ENCODE data around the gene PKP3.

The PKP3 gene

DNA sequence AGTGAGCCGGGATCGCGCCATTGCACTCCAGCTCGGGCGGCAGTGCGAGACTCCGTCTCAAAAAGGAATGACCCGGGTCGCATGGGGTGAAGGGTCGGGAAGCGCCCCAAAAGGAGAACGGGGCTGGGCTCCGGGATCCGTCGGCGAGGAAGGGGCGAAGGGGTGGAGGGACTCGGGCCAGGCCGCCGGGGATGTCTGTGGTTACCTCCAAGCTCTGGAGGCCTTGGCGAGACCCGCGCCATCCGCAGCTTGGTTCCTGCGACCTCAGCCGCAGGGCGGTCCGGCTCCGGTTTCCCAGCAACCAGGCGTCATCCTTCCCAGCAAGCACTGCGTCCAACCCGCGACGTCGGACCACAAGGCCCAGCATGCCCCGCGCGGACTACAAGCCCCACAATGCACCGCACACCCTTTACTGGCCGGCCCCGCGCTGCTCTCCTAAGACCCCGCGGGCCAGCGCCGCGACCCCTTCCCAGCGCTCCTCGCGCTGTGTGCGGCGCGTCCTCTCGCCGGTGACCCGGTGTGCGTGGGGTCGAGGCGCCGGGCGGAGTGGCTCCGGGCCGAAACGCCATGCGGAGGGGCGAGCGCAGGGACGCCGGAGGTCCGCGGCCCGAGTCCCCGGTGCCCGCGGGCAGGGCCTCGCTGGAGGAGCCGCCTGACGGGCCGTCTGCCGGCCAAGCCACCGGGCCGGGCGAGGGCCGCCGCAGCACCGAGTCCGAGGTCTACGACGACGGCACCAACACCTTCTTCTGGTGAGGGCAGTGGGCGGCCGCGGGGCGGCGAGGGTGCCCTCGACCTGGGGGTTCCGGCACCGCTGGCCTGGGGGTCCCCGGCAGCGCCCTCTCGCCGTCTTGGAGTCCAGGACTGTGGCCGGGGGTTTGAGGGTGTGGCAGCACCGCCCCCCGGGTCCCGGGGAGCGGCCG lies 56.1 kb downstream of the PKP3 start, which contains the start of gene PTDSS2:
Gene PTDSS2 (plus strand): TSS at position 391 of the 920 bp plus-strand sequence. CDS start 177 bp downstream, at position 568.
- peak; percentile 90 for DNase-seq

DNA sequence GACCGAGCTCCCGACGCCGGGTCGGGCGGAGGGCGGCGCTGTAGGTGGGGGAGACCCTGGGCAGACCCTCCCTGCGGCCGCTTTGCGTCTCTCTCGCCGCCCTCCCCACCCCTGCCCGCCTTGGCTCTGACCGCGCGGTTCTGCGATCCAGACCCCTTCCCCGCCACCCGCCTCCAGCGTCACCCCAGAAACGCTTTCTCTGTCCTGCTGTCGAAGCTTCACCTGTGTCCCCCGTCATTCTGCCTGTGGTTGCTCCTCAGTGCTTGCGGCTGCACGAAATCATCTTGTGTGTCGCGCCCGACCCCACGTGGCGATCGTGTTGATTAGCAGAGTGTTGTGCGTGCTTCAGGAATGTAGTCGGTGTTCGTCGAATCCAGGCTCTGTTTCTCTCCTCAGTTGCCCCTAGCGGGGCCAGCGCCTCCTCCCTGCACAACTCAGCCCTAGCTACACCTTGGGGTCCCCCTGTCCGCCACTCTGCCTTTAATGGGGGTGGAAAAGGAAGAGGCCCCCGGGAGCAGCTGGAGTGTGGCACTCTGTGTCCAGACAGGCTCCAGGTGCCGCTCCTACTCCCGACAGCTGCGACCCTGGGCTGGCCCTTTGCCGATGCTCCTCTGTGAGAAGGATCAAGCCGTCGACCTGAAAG lies 56.9 kb downstream of the PKP3 start:
- peak; percentile 77 for DNase-seq

DNA sequence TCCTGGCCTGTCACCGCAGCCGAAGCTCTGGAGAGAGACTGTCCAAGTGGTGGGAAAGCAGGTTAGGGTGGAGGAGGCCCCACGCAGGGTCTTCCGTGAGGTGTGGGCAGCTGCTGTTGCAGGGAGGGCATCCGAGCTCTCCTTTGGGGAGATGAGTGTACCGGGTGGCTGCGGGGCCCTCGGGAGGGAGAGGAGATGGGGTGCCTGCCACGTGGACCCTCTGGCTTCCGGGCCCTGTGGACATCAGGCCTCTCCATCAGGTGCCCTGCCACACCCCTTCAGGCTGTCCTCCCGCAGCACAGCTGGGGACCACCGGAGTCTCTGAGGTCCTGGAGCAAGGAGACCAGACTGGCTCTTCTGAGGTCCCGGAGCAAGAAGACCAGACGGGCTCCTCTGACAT lies 57.7 kb downstream of the PKP3 start:
- DNase-seq, result no peak

DNA sequence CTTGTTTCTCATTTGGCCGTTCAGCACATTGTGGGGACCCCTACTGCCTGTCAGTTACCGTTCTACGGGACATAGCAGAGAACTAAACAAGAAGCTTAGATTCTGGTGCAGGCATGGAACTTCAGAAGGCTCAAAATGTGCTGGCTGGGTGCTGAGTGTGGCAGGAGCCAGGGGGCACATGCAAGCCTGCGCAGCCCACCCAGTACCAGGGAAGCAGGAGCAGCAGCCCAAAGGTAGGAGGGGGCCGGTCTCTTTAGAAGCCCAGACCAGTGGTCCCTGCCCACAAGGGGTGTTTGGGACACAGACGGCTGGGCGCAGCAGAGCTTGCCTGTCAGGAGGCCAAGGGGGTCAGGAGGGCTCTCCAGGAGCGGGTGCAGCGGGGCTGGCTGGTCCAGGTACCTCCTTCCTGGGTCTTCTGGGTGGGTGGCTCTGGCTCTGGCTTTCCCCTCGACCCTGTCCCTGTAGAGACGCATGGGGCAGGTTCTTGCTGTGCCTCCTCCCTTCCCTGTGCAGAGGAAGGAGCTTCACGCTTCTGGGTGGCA lies 58.3 kb downstream of the PKP3 start:
- no peak for DNase-seq

DNA sequence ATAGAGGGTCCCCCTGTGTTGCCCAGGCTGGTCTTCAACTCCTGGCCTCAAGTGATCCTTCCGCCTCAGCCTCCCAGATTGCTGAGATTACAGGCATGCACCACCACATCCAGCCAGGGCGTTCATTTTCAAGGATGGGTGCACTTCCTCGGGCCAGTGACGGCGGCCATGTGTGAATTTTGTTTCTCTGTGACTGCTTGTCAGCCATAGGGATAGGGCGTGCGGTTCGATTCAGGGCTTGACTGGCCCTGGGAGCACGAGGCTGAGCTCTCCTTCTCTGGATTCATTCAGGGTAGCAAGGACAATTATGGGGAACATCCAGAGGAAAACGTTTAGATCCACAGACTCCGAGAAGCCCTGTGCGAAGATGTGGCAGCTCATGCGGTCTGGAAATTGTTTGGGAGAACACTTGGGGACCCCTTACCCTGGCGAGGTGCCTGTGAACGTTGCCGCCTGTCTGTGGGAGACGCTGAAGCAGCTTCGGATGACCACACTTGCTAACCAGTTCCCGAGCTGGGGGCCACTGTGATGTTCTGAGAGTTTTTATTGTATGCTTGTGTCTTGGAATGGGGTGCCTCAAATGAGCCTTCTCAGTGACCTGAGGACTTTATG lies 59.0 kb downstream of the PKP3 start:
- DNase-seq, result no peak

DNA sequence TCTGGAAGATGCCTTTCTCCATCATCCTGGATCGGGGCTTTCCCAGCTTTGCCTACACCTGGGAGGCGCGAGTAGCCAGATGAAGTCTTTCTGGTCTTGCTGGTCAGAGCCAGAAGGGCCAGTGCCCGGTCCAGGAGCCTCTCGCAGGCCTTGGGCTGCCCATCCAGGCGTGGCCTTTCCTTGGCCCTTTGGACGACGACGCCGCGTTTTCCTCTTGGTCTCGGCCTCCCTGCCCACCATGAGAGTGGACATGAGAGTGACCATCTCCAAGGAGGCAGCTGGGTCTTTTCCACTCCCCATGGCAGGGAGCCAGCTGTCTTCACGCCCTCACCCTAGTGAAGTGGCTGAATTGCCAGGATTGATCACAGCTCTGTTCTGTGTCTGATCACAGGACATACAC lies 59.6 kb downstream of the PKP3 start:
- no peak for DNase-seq

DNA sequence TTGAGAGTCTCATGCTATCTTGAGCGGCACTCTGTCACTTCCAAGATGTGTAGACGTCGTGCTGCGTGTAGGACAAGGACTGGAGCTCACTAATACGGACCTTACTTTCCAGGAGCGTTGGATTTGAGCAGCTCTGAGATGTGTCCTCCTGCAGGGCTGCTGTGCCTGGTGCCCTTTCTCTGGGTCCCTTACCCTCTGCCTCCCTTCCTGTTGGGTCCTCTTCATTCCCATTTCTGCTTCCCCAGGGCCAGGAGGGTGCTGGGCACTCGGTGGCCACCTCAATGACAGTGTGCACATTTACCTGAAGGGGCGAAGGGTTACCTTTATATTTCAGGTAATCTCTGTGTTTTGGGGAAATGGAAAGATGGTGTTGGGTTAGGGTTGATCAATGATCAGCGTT lies 60.0 kb downstream of the PKP3 start:
- no peak for DNase-seq

Measured in activated effector memory CD4-positive, alpha-beta T cell treated with Interleukin-2 at 50 U/mL for 16 hours (primary cell).